ENCODE measurements around the gene FFAR3. TPM values are rescaled to one million over a fixed set of nuclear protein-coding genes. Genes with fewer than 3 reads are reported as not detected.
A peak's percentile ranks its signal among the peaks of the same experiment; 100 is the strongest.

FFAR3 gene
- total and polyA plus RNA-seq, 9 of the 15 experiments (the other 6 are each of a cell fraction or from before 2014, with no cell fraction given) = not detected

DNA sequence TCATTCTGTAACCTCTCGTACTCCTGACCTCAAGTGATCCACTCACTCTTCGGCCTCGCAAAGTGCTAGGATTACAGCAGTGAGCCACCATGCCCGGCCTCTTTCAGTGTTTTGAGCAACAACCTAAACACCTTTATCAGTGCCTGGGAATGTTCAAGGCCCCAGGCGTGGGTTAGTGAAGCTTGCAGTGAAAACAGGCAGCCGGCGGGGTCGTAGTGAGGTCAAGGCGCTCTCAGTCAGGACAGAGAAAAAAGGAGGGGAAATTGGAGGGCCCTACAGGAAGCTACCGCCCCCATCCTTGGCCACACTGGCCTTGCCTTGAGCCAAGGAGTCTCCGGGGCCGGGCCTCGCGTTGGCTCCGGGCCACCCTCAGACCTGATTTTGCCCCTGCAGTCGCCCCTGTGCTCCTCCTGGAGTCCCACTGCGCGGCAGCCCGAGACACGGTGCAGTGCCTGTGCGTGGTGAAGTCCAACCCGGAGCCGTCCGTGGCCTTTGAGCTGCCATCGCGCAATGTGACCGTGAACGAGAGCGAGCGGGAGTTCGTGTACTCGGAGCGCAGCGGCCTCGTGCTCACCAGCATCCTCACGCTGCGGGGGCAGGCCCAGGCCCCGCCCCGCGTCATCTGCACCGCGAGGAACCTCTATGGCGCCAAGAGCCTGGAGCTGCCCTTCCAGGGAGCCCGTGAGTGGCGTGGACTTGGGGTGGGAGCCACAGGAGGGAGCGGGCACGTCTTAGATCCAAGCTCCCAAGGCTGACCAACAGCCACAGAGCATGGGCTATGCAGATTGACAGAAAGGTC is 48.6 kb upstream of the FFAR3 start (continued):
- TF ChIP-seq HDAC6 (IDR thresholded peaks at IDR 0.05; ENCODE audit: low read depth, low read length) (no peak), PTTG1 (tag; IDR thresholded peaks at IDR 0.05; ENCODE audit: low read depth) (no peak; the same call in 1 of the 2 replicates), SMC3 (conservative IDR thresholded peaks at IDR 0.05; ENCODE audit: insufficient read depth, low read depth, low read length) (no peak), GTF2F1 (IDR thresholded peaks at IDR 0.05; ENCODE audit: low read depth, low read length) (no peak), BCL6 (CRISPR knock-in tag; IDR thresholded peaks at IDR 0.05) (no peak), PYGO2 (tag; IDR thresholded peaks at IDR 0.05) (no peak), FOXA3 (CRISPR knock-in tag; conservative IDR thresholded peaks at IDR 0.05 in 1 of 2, IDR thresholded peaks at IDR 0.05 in 1 of 2) (no peak), ZNF785 (CRISPR knock-in tag; IDR thresholded peaks at IDR 0.05) (no peak), ZNF133 (CRISPR knock-in tag; IDR thresholded peaks at IDR 0.05) (no peak), NEUROD1 (IDR thresholded peaks at IDR 0.05; ENCODE audit: borderline replicate concordance, low read depth, low read length, partially characterized antibody) (no peak), ZSCAN32 (CRISPR knock-in tag; IDR thresholded peaks at IDR 0.05) (no peak), RBM15 (IDR thresholded peaks at IDR 0.05; ENCODE audit: insufficient read depth, low read length) (no peak), OTX1 (CRISPR knock-in tag; IDR thresholded peaks at IDR 0.05) (no peak), NCOA1 (IDR thresholded peaks at IDR 0.05; ENCODE audit: low read depth) (no peak), TFAM (CRISPR knock-in tag; conservative IDR thresholded peaks at IDR 0.05) (no peak), ZNF347 (CRISPR knock-in tag; IDR thresholded peaks at IDR 0.05; ENCODE audit: low read depth) (0 out of 2 replicates have a peak, but pooled peaks have one; percentile 39), ETV5 (CRISPR knock-in tag; IDR thresholded peaks at IDR 0.05; ENCODE audit: low read depth) (no peak), NELFE (IDR thresholded peaks at IDR 0.05; ENCODE audit: insufficient read depth, insufficient read length) (no peak)
- TF ChIP-seq, protein P1, sequence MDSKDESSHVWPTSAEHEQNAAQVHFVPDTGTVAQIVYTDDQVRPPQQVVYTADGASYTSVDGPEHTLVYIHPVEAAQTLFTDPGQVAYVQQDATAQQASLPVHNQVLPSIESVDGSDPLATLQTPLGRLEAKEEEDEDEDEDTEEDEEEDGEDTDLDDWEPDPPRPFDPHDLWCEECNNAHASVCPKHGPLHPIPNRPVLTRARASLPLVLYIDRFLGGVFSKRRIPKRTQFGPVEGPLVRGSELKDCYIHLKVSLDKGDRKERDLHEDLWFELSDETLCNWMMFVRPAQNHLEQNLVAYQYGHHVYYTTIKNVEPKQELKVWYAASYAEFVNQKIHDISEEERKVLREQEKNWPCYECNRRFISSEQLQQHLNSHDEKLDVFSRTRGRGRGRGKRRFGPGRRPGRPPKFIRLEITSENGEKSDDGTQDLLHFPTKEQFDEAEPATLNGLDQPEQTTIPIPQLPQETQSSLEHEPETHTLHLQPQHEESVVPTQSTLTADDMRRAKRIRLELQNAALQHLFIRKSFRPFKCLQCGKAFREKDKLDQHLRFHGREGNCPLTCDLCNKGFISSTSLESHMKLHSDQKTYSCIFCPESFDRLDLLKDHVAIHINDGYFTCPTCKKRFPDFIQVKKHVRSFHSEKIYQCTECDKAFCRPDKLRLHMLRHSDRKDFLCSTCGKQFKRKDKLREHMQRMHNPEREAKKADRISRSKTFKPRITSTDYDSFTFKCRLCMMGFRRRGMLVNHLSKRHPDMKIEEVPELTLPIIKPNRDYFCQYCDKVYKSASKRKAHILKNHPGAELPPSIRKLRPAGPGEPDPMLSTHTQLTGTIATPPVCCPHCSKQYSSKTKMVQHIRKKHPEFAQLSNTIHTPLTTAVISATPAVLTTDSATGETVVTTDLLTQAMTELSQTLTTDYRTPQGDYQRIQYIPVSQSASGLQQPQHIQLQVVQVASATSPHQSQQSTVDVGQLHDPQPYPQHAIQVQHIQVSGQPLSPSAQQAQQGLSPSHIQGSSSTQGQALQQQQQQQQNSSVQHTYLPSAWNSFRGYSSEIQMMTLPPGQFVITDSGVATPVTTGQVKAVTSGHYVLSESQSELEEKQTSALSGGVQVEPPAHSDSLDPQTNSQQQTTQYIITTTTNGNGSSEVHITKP (IDR thresholded peaks at IDR 0.05; ENCODE audit: partially characterized antibody) = no peak
- TF ChIP-seq, protein P2, sequence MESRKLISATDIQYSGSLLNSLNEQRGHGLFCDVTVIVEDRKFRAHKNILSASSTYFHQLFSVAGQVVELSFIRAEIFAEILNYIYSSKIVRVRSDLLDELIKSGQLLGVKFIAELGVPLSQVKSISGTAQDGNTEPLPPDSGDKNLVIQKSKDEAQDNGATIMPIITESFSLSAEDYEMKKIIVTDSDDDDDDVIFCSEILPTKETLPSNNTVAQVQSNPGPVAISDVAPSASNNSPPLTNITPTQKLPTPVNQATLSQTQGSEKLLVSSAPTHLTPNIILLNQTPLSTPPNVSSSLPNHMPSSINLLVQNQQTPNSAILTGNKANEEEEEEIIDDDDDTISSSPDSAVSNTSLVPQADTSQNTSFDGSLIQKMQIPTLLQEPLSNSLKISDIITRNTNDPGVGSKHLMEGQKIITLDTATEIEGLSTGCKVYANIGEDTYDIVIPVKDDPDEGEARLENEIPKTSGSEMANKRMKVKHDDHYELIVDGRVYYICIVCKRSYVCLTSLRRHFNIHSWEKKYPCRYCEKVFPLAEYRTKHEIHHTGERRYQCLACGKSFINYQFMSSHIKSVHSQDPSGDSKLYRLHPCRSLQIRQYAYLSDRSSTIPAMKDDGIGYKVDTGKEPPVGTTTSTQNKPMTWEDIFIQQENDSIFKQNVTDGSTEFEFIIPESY (CRISPR knock-in tag; IDR thresholded peaks at IDR 0.05) = peak; percentile 96
- TF ChIP-seq, protein P3, sequence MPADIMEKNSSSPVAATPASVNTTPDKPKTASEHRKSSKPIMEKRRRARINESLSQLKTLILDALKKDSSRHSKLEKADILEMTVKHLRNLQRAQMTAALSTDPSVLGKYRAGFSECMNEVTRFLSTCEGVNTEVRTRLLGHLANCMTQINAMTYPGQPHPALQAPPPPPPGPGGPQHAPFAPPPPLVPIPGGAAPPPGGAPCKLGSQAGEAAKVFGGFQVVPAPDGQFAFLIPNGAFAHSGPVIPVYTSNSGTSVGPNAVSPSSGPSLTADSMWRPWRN (IDR thresholded peaks at IDR 0.05; ENCODE audit: low read depth) = no peak
